K562 (cell line): ENCODE measurements around the gene FAM200A. TPM values are rescaled to one million over a fixed set of nuclear protein-coding genes. Genes with fewer than 3 reads are reported as not detected.
A peak's percentile ranks its signal among the peaks of the same experiment; 100 is the strongest.

Experiments
- CHD1 ChIP-seq: fragments of 200-600 bp; sonication (generic); IDR thresholded peaks from one replicate; pipeline ENCODE4 v1.6.1; 2012; ENCODE audit warnings: mild to moderate bottlenecking, moderate library complexity, low read length, inconsistent platforms
- EP400 ChIP-seq: fragments of 450-650 bp; IDR thresholded peaks from 2 replicates; pipeline ENCODE4 v1.6.1; 2017; ENCODE audit warnings: antibody characterized with exemption, mild to moderate bottlenecking, moderate library complexity
- ERF ChIP-seq: fragments of 450-650 bp; formaldehyde crosslinking; IDR thresholded peaks from 2 replicates; pipeline ENCODE4 v1.4.0; 2020; ENCODE audit warnings: mild to moderate bottlenecking, mixed read lengths
- GABPB1 ChIP-seq: sonication (generic); formaldehyde crosslinking; IDR thresholded peaks from 2 replicates; pipeline ENCODE4 v1.8.0; 2022; ENCODE audit warnings: mild to moderate bottlenecking, missing genetic modification reagents
- JUND ChIP-seq, 2 experiments: IDR thresholded peaks; 2 replicates in 1 of 2; 3 replicates in 1 of 2; pipeline ENCODE4 v1.6.1; 2011; ENCODE audit warnings: borderline replicate concordance in 2 of 2, low read depth in 2 of 2, low read length in 2 of 2, improper control_type of control experiment in 1 of 2, missing biosample characterization in 1 of 2, missing genetic modification characterization in 1 of 2, missing genetic modification reagents in 1 of 2
- L3MBTL2 ChIP-seq: fragments of 450-650 bp; IDR thresholded peaks from 2 replicates; pipeline ENCODE4 v1.6.1; 2016; ENCODE audit warnings: mild to moderate bottlenecking, moderate library complexity
- MAFF ChIP-seq: IDR thresholded peaks from 2 replicates; pipeline ENCODE4 v1.6.1; 2012; ENCODE audit warnings: low read length, improper control_type of control experiment
- NFIX ChIP-seq: fragments of 250-450 bp; sonication (Bioruptor Pico); IDR thresholded peaks from 2 replicates; pipeline ENCODE4 v1.4.0; 2020; ENCODE audit warnings: low read depth, mild to moderate bottlenecking, moderate library complexity
- PREB ChIP-seq: sonication (generic); formaldehyde crosslinking; IDR thresholded peaks from 2 replicates; pipeline ENCODE4 v1.8.1; 2023; ENCODE audit warnings: mild to moderate bottlenecking, missing genetic modification reagents
- RBM39 ChIP-seq: fragments of 200-400 bp; formaldehyde crosslinking; optimal IDR thresholded peaks from 2 replicates; pipeline ENCODE3; 2018; ENCODE audit warnings: low read depth, low read length
- SMAD2 ChIP-seq: fragments of 150-350 bp; IDR thresholded peaks from 2 replicates; pipeline ENCODE4 v1.6.1; 2014; ENCODE audit warnings: low read depth, mild to moderate bottlenecking, low read length
- SMARCB1 ChIP-seq: IDR thresholded peaks from 2 replicates; pipeline ENCODE4 v1.6.1; 2011; ENCODE audit warnings: improper control_type of control experiment, low read depth; ENCODE audit not compliant: insufficient read length
- TBP ChIP-seq: optimal IDR thresholded peaks from 2 replicates; pipeline ENCODE3; 2011; ENCODE audit warnings: low read depth, low read length, improper control_type of control experiment
- TCFL5 ChIP-seq: fragments of 250-450 bp; sonication (Bioruptor Pico); conservative IDR thresholded peaks from 2 replicates; pipeline ENCODE4 v1.6.1; 2021; ENCODE audit warnings: mild to moderate bottlenecking, moderate library complexity, matching md5 sums
- TEAD1 ChIP-seq, 2 experiments: fragments of 450-650 bp in 1 of 2; sonication (generic) in 1 of 2; formaldehyde crosslinking; IDR thresholded peaks; 2 replicates each; pipeline versions ENCODE4 v1.4.0 to v1.8.0; 2020 to 2022; ENCODE audit warnings: mild to moderate bottlenecking in 2 of 2, missing genetic modification reagents in 1 of 2
- ZNF121 ChIP-seq: sonication (generic); formaldehyde crosslinking; conservative IDR thresholded peaks from 2 replicates; pipeline ENCODE4 v1.8.0; 2022; ENCODE audit warnings: missing genetic modification reagents
- ZNF274 ChIP-seq: IDR thresholded peaks from 2 replicates; pipeline ENCODE4 v1.6.1; 2011; ENCODE audit warnings: low read depth, mild to moderate bottlenecking, low read length, moderate library complexity, borderline replicate concordance
- ZNF282 ChIP-seq: sonication (generic); formaldehyde crosslinking; IDR thresholded peaks from 2 replicates; pipeline ENCODE4 v1.8.1; 2023; ENCODE audit warnings: missing genetic modification reagents
- ZNF764 ChIP-seq: fragments of 250-450 bp; sonication (Bioruptor Pico); IDR thresholded peaks from 2 replicates; pipeline ENCODE4 v1.4.0; 2020; ENCODE audit warnings: low read depth, mild to moderate bottlenecking, moderate library complexity
- ZSCAN32 ChIP-seq: fragments of 450-650 bp; formaldehyde crosslinking; IDR thresholded peaks from 2 replicates; pipeline ENCODE4 v1.4.0; 2020; ENCODE audit warnings: mild to moderate bottlenecking, moderate library complexity
- polyA plus RNA-seq, 8 experiments: library from polyadenylated mRNA; depleted of rRNA in 4 of 8; stranded (reverse) in 5 of 8; unstranded in 3 of 8; fragments of >200 nt; fragmentation: Nextera tagmentation in 2 of 8; fragmentation: Illumina TruSeq in 1 of 8; extraction: Ambion mirVana in 2 of 8; extraction: Trizol in 1 of 8; gene quantifications; 2 replicates each; pipeline versions ENCODE4 v1.2.1 to v1.2.3, GENCODE V29; 2011 to 2014; ENCODE audit warnings: inconsistent platforms in 1 of 8, missing spikeins in 1 of 8
- total RNA-seq, 7 experiments: library from RNA; depleted of rRNA in 6 of 7; stranded (reverse); fragments of >200 nt in 6 of 7; fragmentation: Illumina TruSeq in 2 of 7; extraction: Trizol in 2 of 7; gene quantifications; 2 replicates each; pipeline versions ENCODE4 v1.2.1 to v1.2.3, GENCODE V29; 2011 to 2021; ENCODE audit warnings: low replicate concordance in 1 of 7
- TF ChIP-seq, protein P1 (sequence below): fragments of 250-450 bp; sonication (Bioruptor Pico); IDR thresholded peaks from 2 replicates; pipeline ENCODE4 v1.8.0; 2022; ENCODE audit warnings: inconsistent platforms
- TF ChIP-seq, protein P2 (sequence below): IDR thresholded peaks from 3 replicates; pipeline ENCODE4 v1.6.1; 2011; ENCODE audit warnings: borderline replicate concordance, mild to moderate bottlenecking; ENCODE audit not compliant: insufficient read length, insufficient read depth
- TF ChIP-seq, protein P3 (sequence below): fragments of 250-450 bp; sonication (Bioruptor Pico); IDR thresholded peaks from 2 replicates; pipeline ENCODE4 v1.4.0; 2020; ENCODE audit warnings: borderline replicate concordance

Gene FAM200A
- total and polyA plus RNA-seq, 9 of the 15 experiments (the other 6 are each of a cell fraction or from before 2014, with no cell fraction given) = 3.3 to 11.2 (median 8.3) TPM

- TF ChIP-seq ERF (CRISPR knock-in tag) = no peak
- TF ChIP-seq TEAD1 (CRISPR knock-in tag; IDR thresholded peaks at IDR 0.05) = no peak; a peak in 2 of 4 replicates
- TF ChIP-seq ZNF121 (CRISPR knock-in tag) = no peak
- no peak for TF ChIP-seq TCFL5
- TF ChIP-seq SMARCB1 = no peak
- no peak for TF ChIP-seq MAFF
- TF ChIP-seq, protein P1, sequence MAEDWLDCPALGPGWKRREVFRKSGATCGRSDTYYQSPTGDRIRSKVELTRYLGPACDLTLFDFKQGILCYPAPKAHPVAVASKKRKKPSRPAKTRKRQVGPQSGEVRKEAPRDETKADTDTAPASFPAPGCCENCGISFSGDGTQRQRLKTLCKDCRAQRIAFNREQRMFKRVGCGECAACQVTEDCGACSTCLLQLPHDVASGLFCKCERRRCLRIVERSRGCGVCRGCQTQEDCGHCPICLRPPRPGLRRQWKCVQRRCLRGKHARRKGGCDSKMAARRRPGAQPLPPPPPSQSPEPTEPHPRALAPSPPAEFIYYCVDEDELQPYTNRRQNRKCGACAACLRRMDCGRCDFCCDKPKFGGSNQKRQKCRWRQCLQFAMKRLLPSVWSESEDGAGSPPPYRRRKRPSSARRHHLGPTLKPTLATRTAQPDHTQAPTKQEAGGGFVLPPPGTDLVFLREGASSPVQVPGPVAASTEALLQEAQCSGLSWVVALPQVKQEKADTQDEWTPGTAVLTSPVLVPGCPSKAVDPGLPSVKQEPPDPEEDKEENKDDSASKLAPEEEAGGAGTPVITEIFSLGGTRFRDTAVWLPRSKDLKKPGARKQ (CRISPR knock-in tag) = no peak
- no peak for TF ChIP-seq PREB (CRISPR knock-in tag)
- TF ChIP-seq EP400 = peak; percentile 98
- TF ChIP-seq RBM39 = no peak
- TF ChIP-seq JUND (IDR thresholded peaks at IDR 0.05; ENCODE audit: borderline replicate concordance, low read depth, low read length) = peak; percentile 81
- TF ChIP-seq JUND (tag; IDR thresholded peaks at IDR 0.05; ENCODE audit: borderline replicate concordance, low read depth, low read length) = peak; percentile 36; the same call in 1 of the 3 replicates
- TF ChIP-seq ZNF282 = peak; percentile 76; the same call in 1 of the 2 replicates
- TF ChIP-seq ZNF274 = no peak
- TF ChIP-seq GABPB1 (CRISPR knock-in tag) = peak; percentile 97
- no peak for TF ChIP-seq SMAD2
- TF ChIP-seq L3MBTL2 = peak; percentile 85
- TF ChIP-seq, protein P2, sequence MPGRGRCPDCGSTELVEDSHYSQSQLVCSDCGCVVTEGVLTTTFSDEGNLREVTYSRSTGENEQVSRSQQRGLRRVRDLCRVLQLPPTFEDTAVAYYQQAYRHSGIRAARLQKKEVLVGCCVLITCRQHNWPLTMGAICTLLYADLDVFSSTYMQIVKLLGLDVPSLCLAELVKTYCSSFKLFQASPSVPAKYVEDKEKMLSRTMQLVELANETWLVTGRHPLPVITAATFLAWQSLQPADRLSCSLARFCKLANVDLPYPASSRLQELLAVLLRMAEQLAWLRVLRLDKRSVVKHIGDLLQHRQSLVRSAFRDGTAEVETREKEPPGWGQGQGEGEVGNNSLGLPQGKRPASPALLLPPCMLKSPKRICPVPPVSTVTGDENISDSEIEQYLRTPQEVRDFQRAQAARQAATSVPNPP = no peak
- no peak for TF ChIP-seq ZSCAN32
- TF ChIP-seq TBP = peak; percentile 90
- TF ChIP-seq, protein P3, sequence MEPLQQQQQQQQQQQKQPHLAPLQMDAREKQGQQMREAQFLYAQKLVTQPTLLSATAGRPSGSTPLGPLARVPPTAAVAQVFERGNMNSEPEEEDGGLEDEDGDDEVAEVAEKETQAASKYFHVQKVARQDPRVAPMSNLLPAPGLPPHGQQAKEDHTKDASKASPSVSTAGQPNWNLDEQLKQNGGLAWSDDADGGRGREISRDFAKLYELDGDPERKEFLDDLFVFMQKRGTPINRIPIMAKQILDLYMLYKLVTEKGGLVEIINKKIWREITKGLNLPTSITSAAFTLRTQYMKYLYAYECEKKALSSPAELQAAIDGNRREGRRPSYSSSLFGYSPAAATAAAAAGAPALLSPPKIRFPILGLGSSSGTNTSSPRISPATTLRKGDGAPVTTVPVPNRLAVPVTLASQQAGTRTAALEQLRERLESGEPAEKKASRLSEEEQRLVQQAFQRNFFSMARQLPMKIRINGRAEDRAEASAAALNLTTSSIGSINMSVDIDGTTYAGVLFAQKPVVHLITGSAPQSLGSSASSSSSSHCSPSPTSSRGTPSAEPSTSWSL (CRISPR knock-in tag) = no peak
- TF ChIP-seq CHD1 = peak; percentile 94
- no peak for TF ChIP-seq ZNF764
- no peak for TF ChIP-seq NFIX (CRISPR knock-in tag)
These were observed 51.9 kb downstream of the FAM200A start, which contains the start of gene ZNF394 (continued) for GRCh38 chr7:99499721-99500636.
